ENCODE results near the gene ADGRF4. TPM values are rescaled to one million over a fixed set of nuclear protein-coding genes. Genes with fewer than 3 reads are reported as not detected.

Gene ADGRF4
- total RNA-seq, 1 experiment from 2014 or later = 5.2 TPM

- Histone ChIP-seq H3K27ac (no peak overlapping the region), H3F3A (ENCODE audit: insufficient read depth, low read depth) (no peaks in the 10 kb centered on the region), H4K20me1 (ENCODE audit: insufficient read depth) (no peaks in the 10 kb centered on the region), H3K9me2 (ENCODE audit: insufficient read depth) (no peaks in the 10 kb centered on the region), H3K27me3 (ENCODE audit: insufficient read depth, low read depth) (no peaks in the 10 kb centered on the region), H3K36me3 (ENCODE audit: low read depth) (no peaks in the 10 kb centered on the region), H3K4me1 (replicated peaks; ENCODE audit: insufficient read depth) (no peaks in the 10 kb centered on the region), H3K9me3 (ENCODE audit: insufficient read depth, low read depth) (no peaks in the 10 kb centered on the region; the same call in 1 of the 2 replicates), H2AFZ (no peak overlapping the region), H3K4me3 (no peak overlapping the region), H3K4me2 (no peak overlapping the region), H3K79me2 (ENCODE audit: low read depth) (no peaks in the 10 kb centered on the region)
- no TSS peak for BruUV-seq (replicated peaks)
- no peak for DNase-seq
- ChIA-PET POLR2A (ENCODE audit: unreplicated experiment) (no interaction called here), CTCF (no interaction called here)
- TF ChIP-seq, protein P1, sequence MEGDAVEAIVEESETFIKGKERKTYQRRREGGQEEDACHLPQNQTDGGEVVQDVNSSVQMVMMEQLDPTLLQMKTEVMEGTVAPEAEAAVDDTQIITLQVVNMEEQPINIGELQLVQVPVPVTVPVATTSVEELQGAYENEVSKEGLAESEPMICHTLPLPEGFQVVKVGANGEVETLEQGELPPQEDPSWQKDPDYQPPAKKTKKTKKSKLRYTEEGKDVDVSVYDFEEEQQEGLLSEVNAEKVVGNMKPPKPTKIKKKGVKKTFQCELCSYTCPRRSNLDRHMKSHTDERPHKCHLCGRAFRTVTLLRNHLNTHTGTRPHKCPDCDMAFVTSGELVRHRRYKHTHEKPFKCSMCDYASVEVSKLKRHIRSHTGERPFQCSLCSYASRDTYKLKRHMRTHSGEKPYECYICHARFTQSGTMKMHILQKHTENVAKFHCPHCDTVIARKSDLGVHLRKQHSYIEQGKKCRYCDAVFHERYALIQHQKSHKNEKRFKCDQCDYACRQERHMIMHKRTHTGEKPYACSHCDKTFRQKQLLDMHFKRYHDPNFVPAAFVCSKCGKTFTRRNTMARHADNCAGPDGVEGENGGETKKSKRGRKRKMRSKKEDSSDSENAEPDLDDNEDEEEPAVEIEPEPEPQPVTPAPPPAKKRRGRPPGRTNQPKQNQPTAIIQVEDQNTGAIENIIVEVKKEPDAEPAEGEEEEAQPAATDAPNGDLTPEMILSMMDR (conservative IDR thresholded peaks at IDR 0.05) = no peak
- TF ChIP-seq EZH2 (IDR thresholded peaks at IDR 0.05; ENCODE audit: low read depth) = no peak
- intact Hi-C loops (cut with micrococcal nuclease; ENCODE audit: unreplicated experiment) = no loop called here
These were observed 25.6 kb upstream of the ADGRF4 start for GRCh38 chr6:47672816-47673215.

- Histone ChIP-seq H3K9me3 (ENCODE audit: insufficient read depth, low read depth) (no peaks in the 10 kb centered on the region; the same call in 1 of the 2 replicates), H3K27ac (no peak overlapping the region), H4K20me1 (ENCODE audit: insufficient read depth) (no peaks in the 10 kb centered on the region), H2AFZ (no peak overlapping the region), H3K36me3 (ENCODE audit: low read depth) (no peaks in the 10 kb centered on the region), H3K27me3 (ENCODE audit: insufficient read depth, low read depth) (no peaks in the 10 kb centered on the region), H3K4me1 (replicated peaks; ENCODE audit: insufficient read depth) (no peaks in the 10 kb centered on the region), H3K9me2 (ENCODE audit: insufficient read depth) (no peaks in the 10 kb centered on the region), H3F3A (ENCODE audit: insufficient read depth, low read depth) (no peaks in the 10 kb centered on the region), H3K4me3 (no peak overlapping the region), H3K4me2 (no peak overlapping the region), H3K79me2 (ENCODE audit: low read depth) (no peaks in the 10 kb centered on the region)
- DNase-seq = no peak
- TF ChIP-seq EZH2 (IDR thresholded peaks at IDR 0.05; ENCODE audit: low read depth) = no peak
- TF ChIP-seq, protein P1 (conservative IDR thresholded peaks at IDR 0.05) = no peak
- intact Hi-C loops (cut with micrococcal nuclease; ENCODE audit: unreplicated experiment) = no loop called here
- no TSS peak for BruUV-seq (replicated peaks)
- POLR2A ChIA-PET (ENCODE audit: unreplicated experiment) = interaction anchor here (0.7 kb wide), 1 partner anchor 419 kb away, joined by 3 read pairs; no protein-coding TSS in a partner anchor
- CTCF ChIA-PET = interaction anchor here (0.6 kb wide), 1 partner anchor 14 kb away, joined by 4 read pairs; no protein-coding TSS in a partner anchor
These were observed 23.7 kb upstream of the ADGRF4 start for GRCh38 chr6:47674673-47675072.

GRCh38 chr6:47677381-47678100, 20.8 kb upstream of the ADGRF4 start:
- BruUV-seq (replicated peaks) = no TSS peak
- no peak overlapping the region for H2AFZ ChIP-seq
- intact Hi-C loops (cut with micrococcal nuclease; ENCODE audit: unreplicated experiment) = no loop called here
- no peaks in the 10 kb centered on the region; the same call in 1 of the 2 replicates for H3F3A ChIP-seq (ENCODE audit: insufficient read depth, low read depth)
- H4K20me1 ChIP-seq (ENCODE audit: insufficient read depth) = no peaks in the 10 kb centered on the region
- ChIA-PET CTCF (no interaction called here), POLR2A (ENCODE audit: unreplicated experiment) (no interaction called here)
- no peak for DNase-seq
- H3K27ac ChIP-seq = no peak overlapping the region
- H3K9me2 ChIP-seq (ENCODE audit: insufficient read depth) = no peaks in the 10 kb centered on the region
- no peaks in the 10 kb centered on the region for H3K79me2 ChIP-seq (ENCODE audit: low read depth)
- H3K4me1 ChIP-seq (replicated peaks; ENCODE audit: insufficient read depth) = no peaks in the 10 kb centered on the region
- no peaks in the 10 kb centered on the region for H3K27me3 ChIP-seq (ENCODE audit: insufficient read depth, low read depth)
- no peak for TF ChIP-seq EZH2 (IDR thresholded peaks at IDR 0.05; ENCODE audit: low read depth)
- TF ChIP-seq, protein P1 (conservative IDR thresholded peaks at IDR 0.05) = no peak
- H3K36me3 ChIP-seq (ENCODE audit: low read depth) = no peaks in the 10 kb centered on the region
- no peak overlapping the region for H3K4me2 ChIP-seq
- no peaks in the 10 kb centered on the region; the same call in 1 of the 2 replicates for H3K9me3 ChIP-seq (ENCODE audit: insufficient read depth, low read depth)
- H3K4me3 ChIP-seq = no peak overlapping the region

Data from PC-9 (cell line).